Measurements from ENCODE around the gene PDLIM1.

Gene PDLIM1

DNA sequence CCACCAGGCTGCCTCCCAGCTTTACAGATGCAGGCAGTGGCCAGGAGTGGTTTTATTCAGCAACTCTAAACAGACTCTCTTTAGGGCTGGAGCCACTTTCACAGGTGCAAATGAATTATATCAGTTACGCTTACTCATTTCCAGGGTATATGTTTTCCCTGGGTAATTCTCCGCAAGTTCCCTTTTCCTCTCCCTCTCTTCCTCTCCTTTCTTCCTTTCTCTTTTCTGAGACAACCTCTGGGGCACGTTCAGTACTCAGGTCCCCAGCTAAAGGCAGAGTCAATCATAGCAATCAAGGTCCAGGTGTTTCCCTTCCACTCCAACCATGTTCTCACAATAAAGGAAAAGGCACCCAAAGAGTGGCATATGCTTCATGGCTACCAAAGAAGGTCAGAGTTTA is 41.3 kb downstream of the PDLIM1 start:
- no peaks in the 10 kb centered on the region for H3K27me3 ChIP-seq (ENCODE audit: low read length)
- TF ChIP-seq EZH2phosphoT487 (conservative IDR thresholded peaks at IDR 0.05; ENCODE audit: low read length) = no peak
- TF ChIP-seq, protein P1, sequence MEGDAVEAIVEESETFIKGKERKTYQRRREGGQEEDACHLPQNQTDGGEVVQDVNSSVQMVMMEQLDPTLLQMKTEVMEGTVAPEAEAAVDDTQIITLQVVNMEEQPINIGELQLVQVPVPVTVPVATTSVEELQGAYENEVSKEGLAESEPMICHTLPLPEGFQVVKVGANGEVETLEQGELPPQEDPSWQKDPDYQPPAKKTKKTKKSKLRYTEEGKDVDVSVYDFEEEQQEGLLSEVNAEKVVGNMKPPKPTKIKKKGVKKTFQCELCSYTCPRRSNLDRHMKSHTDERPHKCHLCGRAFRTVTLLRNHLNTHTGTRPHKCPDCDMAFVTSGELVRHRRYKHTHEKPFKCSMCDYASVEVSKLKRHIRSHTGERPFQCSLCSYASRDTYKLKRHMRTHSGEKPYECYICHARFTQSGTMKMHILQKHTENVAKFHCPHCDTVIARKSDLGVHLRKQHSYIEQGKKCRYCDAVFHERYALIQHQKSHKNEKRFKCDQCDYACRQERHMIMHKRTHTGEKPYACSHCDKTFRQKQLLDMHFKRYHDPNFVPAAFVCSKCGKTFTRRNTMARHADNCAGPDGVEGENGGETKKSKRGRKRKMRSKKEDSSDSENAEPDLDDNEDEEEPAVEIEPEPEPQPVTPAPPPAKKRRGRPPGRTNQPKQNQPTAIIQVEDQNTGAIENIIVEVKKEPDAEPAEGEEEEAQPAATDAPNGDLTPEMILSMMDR (IDR thresholded peaks at IDR 0.05; ENCODE audit: insufficient read depth, low read length, poor library complexity, severe bottlenecking) = no peak
- no peaks in the 10 kb centered on the region for H3F3A ChIP-seq (ENCODE audit: insufficient read depth)
- H3K4me2 ChIP-seq (ENCODE audit: low read depth, low read length, poor library complexity, severe bottlenecking) = no peak overlapping the region
- H2AFZ ChIP-seq (ENCODE audit: low read depth, low read length, severe bottlenecking) = no peak overlapping the region
- H3K79me2 ChIP-seq (ENCODE audit: insufficient read depth, low read length) = no peaks in the 10 kb centered on the region
- no peak overlapping the region for H3K4me3 ChIP-seq (ENCODE audit: insufficient read depth, low read length, poor library complexity, severe bottlenecking)
- no peaks in the 10 kb centered on the region for H3K36me3 ChIP-seq (ENCODE audit: low read length)
- H3K9ac ChIP-seq (ENCODE audit: low read length) = no peak overlapping the region
- no peaks in the 10 kb centered on the region for H4K20me1 ChIP-seq (ENCODE audit: low read depth, low read length)
- H3K27ac ChIP-seq (ENCODE audit: low read depth, low read length) = no peak overlapping the region
- H3K9me3 ChIP-seq (ENCODE audit: insufficient read depth, low read length) = no peaks in the 10 kb centered on the region
- H3K9me2 ChIP-seq (replicated peaks; ENCODE audit: insufficient read depth, low read length) = no peaks in the 10 kb centered on the region

DNA sequence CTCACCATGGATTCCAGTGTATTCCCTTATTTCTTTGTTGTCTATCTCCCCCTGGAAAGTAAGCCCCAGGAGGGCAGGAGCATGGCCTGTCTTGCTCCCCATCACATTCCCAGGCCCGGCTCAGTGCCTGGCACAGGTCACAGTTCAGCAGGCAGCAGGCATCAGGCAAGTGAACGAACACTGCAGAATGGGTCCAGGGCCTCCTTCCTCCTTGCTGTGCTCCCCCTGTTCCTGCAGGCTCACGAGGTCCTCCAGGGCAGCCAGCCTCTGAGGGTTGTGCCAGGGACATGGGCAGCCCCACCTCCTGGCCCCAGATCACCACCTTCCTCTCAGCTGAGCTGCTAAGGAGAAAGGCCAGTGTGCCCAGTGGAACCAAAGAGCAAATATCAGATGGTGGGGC is 41.8 kb downstream of the PDLIM1 start:
- H3K36me3 ChIP-seq (ENCODE audit: low read length) = no peaks in the 10 kb centered on the region
- no peaks in the 10 kb centered on the region for H3K79me2 ChIP-seq (ENCODE audit: insufficient read depth, low read length)
- no peak overlapping the region for H3K4me3 ChIP-seq (ENCODE audit: insufficient read depth, low read length, poor library complexity, severe bottlenecking)
- H3K4me2 ChIP-seq (ENCODE audit: low read depth, low read length, poor library complexity, severe bottlenecking) = no peak overlapping the region
- H3F3A ChIP-seq (ENCODE audit: insufficient read depth) = no peaks in the 10 kb centered on the region
- no peak overlapping the region for H3K9ac ChIP-seq (ENCODE audit: low read length)
- H3K9me3 ChIP-seq (ENCODE audit: insufficient read depth, low read length) = no peaks in the 10 kb centered on the region
- no peaks in the 10 kb centered on the region for H3K27me3 ChIP-seq (ENCODE audit: low read length)
- H2AFZ ChIP-seq (ENCODE audit: low read depth, low read length, severe bottlenecking) = no peak overlapping the region
- no peak for TF ChIP-seq EZH2phosphoT487 (conservative IDR thresholded peaks at IDR 0.05; ENCODE audit: low read length)
- TF ChIP-seq, protein P1 (IDR thresholded peaks at IDR 0.05; ENCODE audit: insufficient read depth, low read length, poor library complexity, severe bottlenecking) = no peak
- H3K9me2 ChIP-seq (replicated peaks; ENCODE audit: insufficient read depth, low read length) = no peaks in the 10 kb centered on the region
- H3K27ac ChIP-seq (ENCODE audit: low read depth, low read length) = no peak overlapping the region
- no peaks in the 10 kb centered on the region for H4K20me1 ChIP-seq (ENCODE audit: low read depth, low read length)

DNA sequence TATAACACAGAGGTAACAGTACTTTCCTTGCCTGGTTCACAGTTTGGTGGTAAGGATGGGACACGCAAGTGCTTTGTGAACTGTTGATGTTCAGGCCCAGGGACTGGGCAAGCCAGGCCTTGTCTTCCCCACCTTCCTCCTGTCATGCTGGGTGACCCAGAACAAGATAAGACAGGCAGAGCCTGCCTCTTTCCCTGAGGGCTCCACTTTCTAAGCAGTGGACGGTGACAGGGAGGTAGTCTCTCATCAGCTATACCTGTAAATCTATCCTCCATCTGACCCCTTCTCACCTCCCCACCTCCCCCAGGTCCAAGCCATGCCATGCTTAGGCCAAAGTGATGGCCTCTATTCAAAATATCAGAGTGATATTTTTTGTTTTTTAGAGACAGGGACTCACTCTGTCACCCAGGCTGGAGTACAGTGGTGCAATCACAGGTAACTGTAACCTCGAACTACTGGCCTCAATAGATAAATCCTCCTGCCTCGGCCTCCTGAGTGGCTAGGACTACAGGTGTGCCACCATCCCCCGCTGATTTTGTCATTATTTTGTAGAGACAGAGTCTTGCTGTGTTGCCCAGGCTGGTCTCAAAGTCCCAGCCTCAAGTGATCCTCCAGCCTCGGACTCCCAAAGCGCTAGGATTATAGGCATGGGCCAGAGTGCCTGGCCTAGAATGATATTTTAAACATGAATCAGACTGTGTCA is 42.8 kb downstream of the PDLIM1 start:
- no peak for TF ChIP-seq EZH2phosphoT487 (conservative IDR thresholded peaks at IDR 0.05; ENCODE audit: low read length)
- TF ChIP-seq, protein P1 (IDR thresholded peaks at IDR 0.05; ENCODE audit: insufficient read depth, low read length, poor library complexity, severe bottlenecking) = no peak
- Histone ChIP-seq H2AFZ (ENCODE audit: low read depth, low read length, severe bottlenecking) (no peak overlapping the region), H3K27ac (ENCODE audit: low read depth, low read length) (no peak overlapping the region), H3F3A (ENCODE audit: insufficient read depth) (no peaks in the 10 kb centered on the region), H3K9me2 (replicated peaks; ENCODE audit: insufficient read depth, low read length) (no peaks in the 10 kb centered on the region), H3K9ac (ENCODE audit: low read length) (no peak overlapping the region), H3K36me3 (ENCODE audit: low read length) (no peaks in the 10 kb centered on the region), H4K20me1 (ENCODE audit: low read depth, low read length) (no peaks in the 10 kb centered on the region), H3K79me2 (ENCODE audit: insufficient read depth, low read length) (no peaks in the 10 kb centered on the region), H3K4me2 (ENCODE audit: low read depth, low read length, poor library complexity, severe bottlenecking) (no peak overlapping the region), H3K27me3 (ENCODE audit: low read length) (no peaks in the 10 kb centered on the region), H3K9me3 (ENCODE audit: insufficient read depth, low read length) (no peaks in the 10 kb centered on the region), H3K4me3 (ENCODE audit: insufficient read depth, low read length, poor library complexity, severe bottlenecking) (no peak overlapping the region)
